ENCODE data around the gene NECAB3. TPM values are rescaled to one million over a fixed set of nuclear protein-coding genes. Genes with fewer than 3 reads are reported as not detected.

Gene NECAB3
- total RNA-seq, 1 experiment from 2014 or later, result 43.5 TPM

DNA sequence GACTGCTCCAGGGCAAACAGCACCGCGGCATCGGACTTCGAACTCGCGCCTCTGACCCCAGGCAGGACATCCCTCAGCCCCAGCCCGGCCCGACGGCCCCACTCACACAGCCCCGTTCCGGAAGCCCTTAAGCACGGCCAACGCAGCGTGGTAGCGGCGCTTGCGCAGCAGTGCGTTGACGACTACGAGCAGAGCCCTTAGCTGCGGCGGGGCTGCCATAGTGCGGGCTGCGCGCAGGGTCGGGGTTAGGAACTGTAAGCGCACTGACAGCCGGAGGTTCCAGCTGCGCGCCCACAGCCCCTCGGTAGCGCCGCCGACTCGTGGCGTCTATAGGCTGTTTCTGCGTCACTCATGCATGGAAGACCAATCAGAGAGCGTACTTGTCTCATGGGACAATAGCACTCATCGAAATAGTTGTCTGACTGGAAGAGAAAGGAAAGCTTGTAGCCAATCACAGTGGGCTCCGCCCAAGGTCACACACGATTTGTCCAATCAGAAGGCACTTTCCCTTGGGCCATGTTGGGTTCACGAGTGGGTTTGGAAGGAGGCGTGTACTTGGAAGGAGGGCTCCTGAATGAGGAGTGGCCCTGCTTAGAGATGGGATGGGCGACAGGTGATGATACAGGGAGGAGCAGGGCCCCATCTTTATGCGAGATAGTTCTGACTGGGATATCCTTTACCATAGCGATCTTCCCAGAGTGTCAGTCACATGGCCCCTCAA lies 45.9 kb upstream of the NECAB3 start, which contains the start of gene PXMP4:
TSS of gene PXMP4 (minus strand) at position 322 of the 721 bp plus-strand sequence. CDS start at position 219, 103 bp downstream.
- CTCF ChIA-PET, result no interaction called here
- DNase-seq (no peak), ATAC-seq (no peak)
- no peaks in the 10 kb centered on the region for H3K9me3 ChIP-seq (ENCODE audit: low read length)
- H3K79me2 ChIP-seq (ENCODE audit: low read length), result no peaks in the 10 kb centered on the region
- no peak within 1 kb of the TSS for H3K4me2 ChIP-seq (ENCODE audit: low read length)
- H3K4me3 ChIP-seq (ENCODE audit: low read length), result no peak within 1 kb of the TSS
- H3K27me3 ChIP-seq (ENCODE audit: low read length), result no peaks in the 10 kb centered on the region
- BruUV-seq (replicated peaks), result no TSS peak
- TF ChIP-seq, protein P1, sequence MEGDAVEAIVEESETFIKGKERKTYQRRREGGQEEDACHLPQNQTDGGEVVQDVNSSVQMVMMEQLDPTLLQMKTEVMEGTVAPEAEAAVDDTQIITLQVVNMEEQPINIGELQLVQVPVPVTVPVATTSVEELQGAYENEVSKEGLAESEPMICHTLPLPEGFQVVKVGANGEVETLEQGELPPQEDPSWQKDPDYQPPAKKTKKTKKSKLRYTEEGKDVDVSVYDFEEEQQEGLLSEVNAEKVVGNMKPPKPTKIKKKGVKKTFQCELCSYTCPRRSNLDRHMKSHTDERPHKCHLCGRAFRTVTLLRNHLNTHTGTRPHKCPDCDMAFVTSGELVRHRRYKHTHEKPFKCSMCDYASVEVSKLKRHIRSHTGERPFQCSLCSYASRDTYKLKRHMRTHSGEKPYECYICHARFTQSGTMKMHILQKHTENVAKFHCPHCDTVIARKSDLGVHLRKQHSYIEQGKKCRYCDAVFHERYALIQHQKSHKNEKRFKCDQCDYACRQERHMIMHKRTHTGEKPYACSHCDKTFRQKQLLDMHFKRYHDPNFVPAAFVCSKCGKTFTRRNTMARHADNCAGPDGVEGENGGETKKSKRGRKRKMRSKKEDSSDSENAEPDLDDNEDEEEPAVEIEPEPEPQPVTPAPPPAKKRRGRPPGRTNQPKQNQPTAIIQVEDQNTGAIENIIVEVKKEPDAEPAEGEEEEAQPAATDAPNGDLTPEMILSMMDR (conservative IDR thresholded peaks at IDR 0.05; ENCODE audit: low read depth, low read length), result no peak
- TF ChIP-seq EZH2 (IDR thresholded peaks at IDR 0.05; ENCODE audit: low read length, unreplicated experiment) (no peak), EZH2phosphoT487 (IDR thresholded peaks at IDR 0.05; ENCODE audit: borderline replicate concordance, low read length) (no peak)
- intact Hi-C loops (cut with micrococcal nuclease), result no loop called here
- H3K9ac ChIP-seq (ENCODE audit: low read length), result no peak within 1 kb of the TSS
- no peaks in the 10 kb centered on the region for H4K20me1 ChIP-seq (ENCODE audit: low read length)
- POLR2A ChIA-PET (ENCODE audit: unreplicated experiment), result no interaction called here
- H3K36me3 ChIP-seq (ENCODE audit: low read depth, low read length), result no peaks in the 10 kb centered on the region
- no peak within 1 kb of the TSS for H2AFZ ChIP-seq (ENCODE audit: low read length)
- no peaks in the 10 kb centered on the region for H3K9me2 ChIP-seq (replicated peaks; ENCODE audit: low read length)
- H3K27ac ChIP-seq (ENCODE audit: low read length), result no peak within 1 kb of the TSS
- no peaks in the 10 kb centered on the region for H3F3A ChIP-seq (ENCODE audit: low read length, unreplicated experiment)
- H3K4me1 ChIP-seq (ENCODE audit: insufficient read depth, low read length), result no peaks in the 10 kb centered on the region

DNA sequence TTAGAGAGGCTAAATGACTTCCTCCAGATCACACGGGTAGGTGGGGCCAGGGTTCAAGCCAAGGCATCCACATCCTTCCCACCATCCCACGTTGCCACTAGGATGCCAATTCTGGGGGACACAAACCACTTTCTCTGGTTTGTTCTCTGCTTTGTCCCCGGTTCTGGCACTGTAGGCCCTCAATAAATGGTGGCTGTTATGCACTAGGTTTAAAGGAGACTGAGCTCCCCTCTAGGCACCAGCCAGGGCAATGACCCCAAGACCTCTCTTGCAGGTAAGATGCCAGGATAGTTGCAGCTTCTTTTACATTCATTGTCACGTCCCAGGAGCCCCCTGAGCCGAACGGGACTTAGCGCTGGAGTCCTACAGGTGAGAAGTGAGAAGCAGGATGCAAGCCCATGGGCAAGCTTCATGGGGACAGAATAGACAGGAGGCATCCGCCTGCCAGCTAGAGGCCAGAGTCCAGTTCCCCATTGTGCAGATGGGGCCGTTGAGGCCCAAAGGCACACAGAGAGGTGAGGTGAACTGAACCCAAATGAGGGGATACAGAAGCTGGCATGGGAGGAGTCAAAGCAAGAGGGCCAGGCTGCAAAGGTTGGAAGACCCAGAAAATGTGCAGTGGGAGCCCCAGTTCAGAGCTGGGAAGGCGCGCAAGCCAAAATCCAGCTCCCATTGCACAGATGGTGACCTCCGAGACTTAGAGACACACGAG lies 45.2 kb upstream of the NECAB3 start:
- ChIA-PET POLR2A (ENCODE audit: unreplicated experiment) (no interaction called here), CTCF (no interaction called here)
- no peak overlapping the region for H3K4me3 ChIP-seq (ENCODE audit: low read length)
- no peaks in the 10 kb centered on the region for H3F3A ChIP-seq (ENCODE audit: low read length, unreplicated experiment)
- H3K36me3 ChIP-seq (ENCODE audit: low read depth, low read length), result no peaks in the 10 kb centered on the region
- intact Hi-C loops (cut with micrococcal nuclease), result no loop called here
- H3K9me2 ChIP-seq (replicated peaks; ENCODE audit: low read length), result no peaks in the 10 kb centered on the region
- BruUV-seq (replicated peaks), result no TSS peak
- no peaks in the 10 kb centered on the region for H3K4me1 ChIP-seq (ENCODE audit: insufficient read depth, low read length)
- TF ChIP-seq, protein P1 (conservative IDR thresholded peaks at IDR 0.05; ENCODE audit: low read depth, low read length), result no peak
- TF ChIP-seq EZH2 (IDR thresholded peaks at IDR 0.05; ENCODE audit: low read length, unreplicated experiment) (no peak), EZH2phosphoT487 (IDR thresholded peaks at IDR 0.05; ENCODE audit: borderline replicate concordance, low read length) (no peak)
- DNase-seq, result no peak
- H3K4me2 ChIP-seq (ENCODE audit: low read length), result no peak overlapping the region
- ATAC-seq, result no peak
- H3K27me3 ChIP-seq (ENCODE audit: low read length), result no peaks in the 10 kb centered on the region
- no peaks in the 10 kb centered on the region for H4K20me1 ChIP-seq (ENCODE audit: low read length)
- H3K9ac ChIP-seq (ENCODE audit: low read length), result no peak overlapping the region
- no peak overlapping the region for H2AFZ ChIP-seq (ENCODE audit: low read length)
- H3K9me3 ChIP-seq (ENCODE audit: low read length), result no peaks in the 10 kb centered on the region
- no peaks in the 10 kb centered on the region for H3K79me2 ChIP-seq (ENCODE audit: low read length)
- H3K27ac ChIP-seq (ENCODE audit: low read length), result no peak overlapping the region

DNA sequence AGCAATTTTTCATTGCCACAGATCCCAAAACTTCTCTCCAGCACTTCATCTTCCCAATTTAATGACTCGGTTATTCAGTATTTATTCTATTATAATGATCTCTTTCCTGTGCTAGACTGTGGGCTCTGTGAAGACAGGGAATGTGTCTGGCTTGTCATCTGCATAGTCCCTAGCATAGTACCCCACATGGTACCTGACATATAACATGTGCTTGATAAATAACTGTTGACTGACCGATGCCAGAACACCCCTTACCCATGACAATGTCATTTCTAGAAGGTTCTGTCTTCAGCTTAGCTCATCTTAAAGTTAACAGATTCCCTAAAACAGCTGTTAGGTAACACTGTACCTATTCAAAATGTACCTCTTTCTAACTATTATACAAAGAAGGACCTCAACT lies 42.3 kb upstream of the NECAB3 start:
- ChIA-PET POLR2A (ENCODE audit: unreplicated experiment) (no interaction called here), CTCF (no interaction called here)
- Histone ChIP-seq H3F3A (ENCODE audit: low read length, unreplicated experiment) (no peaks in the 10 kb centered on the region), H3K36me3 (ENCODE audit: low read depth, low read length) (no peaks in the 10 kb centered on the region), H3K9me3 (ENCODE audit: low read length) (no peaks in the 10 kb centered on the region), H3K9me2 (replicated peaks; ENCODE audit: low read length) (no peaks in the 10 kb centered on the region), H3K27me3 (ENCODE audit: low read length) (no peaks in the 10 kb centered on the region), H3K4me1 (ENCODE audit: insufficient read depth, low read length) (no peaks in the 10 kb centered on the region), H2AFZ (ENCODE audit: low read length) (no peak overlapping the region), H3K4me3 (ENCODE audit: low read length) (no peak overlapping the region), H4K20me1 (ENCODE audit: low read length) (no peaks in the 10 kb centered on the region), H3K79me2 (ENCODE audit: low read length) (no peaks in the 10 kb centered on the region), H3K27ac (ENCODE audit: low read length) (no peak overlapping the region), H3K4me2 (ENCODE audit: low read length) (no peak overlapping the region), H3K9ac (ENCODE audit: low read length) (no peak overlapping the region)
- intact Hi-C loops (cut with micrococcal nuclease), result no loop called here
- BruUV-seq (replicated peaks), result no TSS peak
- ATAC-seq (no peak), DNase-seq (no peak)
- TF ChIP-seq, protein P1 (conservative IDR thresholded peaks at IDR 0.05; ENCODE audit: low read depth, low read length), result no peak
- TF ChIP-seq EZH2phosphoT487 (IDR thresholded peaks at IDR 0.05; ENCODE audit: borderline replicate concordance, low read length), result no peak
- TF ChIP-seq EZH2 (IDR thresholded peaks at IDR 0.05; ENCODE audit: low read length, unreplicated experiment), result no peak
